Panc1 (cell line): ENCODE data around the gene EYS.

ENCODE experiments used
- CTCF ChIP-seq: fragments of 450-650 bp; IDR thresholded peaks from 2 replicates; pipeline ENCODE4 v1.5.1; 2017; ENCODE audit warnings: mild to moderate bottlenecking
- POLR2AphosphoS5 ChIP-seq: IDR thresholded peaks from 2 replicates; pipeline ENCODE4 v1.6.1; 2012; ENCODE audit warnings: mild to moderate bottlenecking, low read depth, low read length, moderate library complexity
- REST ChIP-seq, 2 experiments: IDR thresholded peaks; 2 replicates each; pipeline ENCODE4 v1.6.1; 2011 to 2012; ENCODE audit warnings: low read depth in 2 of 2, control low read depth in 1 of 2, low read length in 1 of 2, mild to moderate bottlenecking in 1 of 2, moderate library complexity in 1 of 2; ENCODE audit not compliant: insufficient read depth in 1 of 2
- SIN3A ChIP-seq: IDR thresholded peaks from 2 replicates; pipeline ENCODE4 v1.6.1; 2012; ENCODE audit warnings: low read depth, mild to moderate bottlenecking, low read length, moderate library complexity, borderline replicate concordance; ENCODE audit not compliant: insufficient read depth

GRCh38 chr6:64034910-64035655 is 1671.9 kb downstream of the EYS start:
- TF ChIP-seq POLR2AphosphoS5, result no peak
- TF ChIP-seq CTCF, result no peak
- TF ChIP-seq SIN3A, result no peak
- no peak for TF ChIP-seq REST (IDR thresholded peaks at IDR 0.05; ENCODE audit: insufficient read depth in 1 of 2, low read depth in 2 of 2, low read length in 1 of 2)
